ENCODE measurements around the gene RPL15. TPM values are rescaled to one million over a fixed set of nuclear protein-coding genes. Genes with fewer than 3 reads are reported as not detected.
"Not testable (repeated sequence)": the region's sequence is repeated elsewhere in the genome, so short reads cannot be mapped to it uniquely, and the experiment has no call there.

The RPL15 gene
- polyA plus RNA-seq (2013, experiment 1 of 2), result 3,038 TPM
- polyA plus RNA-seq (2013, experiment 2 of 2), result 2,986 TPM

- Histone ChIP-seq H2BK5ac (ENCODE audit: low read length) (peak within 1 kb of the TSS; percentile 71), H3K4ac (ENCODE audit: low read depth, low read length) (peak within 1 kb of the TSS; percentile 95), H3K4me3 (ENCODE audit: low read length) (peak within 1 kb of the TSS; percentile 80), H3K56ac (ENCODE audit: low read length) (peak within 1 kb of the TSS; percentile 99), H3K79me1 (ENCODE audit: low read length) (peaks cover 6% of the 10 kb centered on the region), H3K9ac (ENCODE audit: low read length) (peak within 1 kb of the TSS; percentile 91), H3K23ac (ENCODE audit: low read length) (peak within 1 kb of the TSS; percentile 94), H3K4me1 (ENCODE audit: control insufficient read depth, low read depth, low read length) (peaks cover 2% of the 10 kb centered on the region), H3K27me3 (ENCODE audit: insufficient read depth, low read length, poor library complexity) (no peaks in the 10 kb centered on the region), H2BK15ac (replicated peaks; ENCODE audit: low read depth) (no peak within 1 kb of the TSS), H2BK120ac (ENCODE audit: low read depth, low read length) (no peak within 1 kb of the TSS), H3K27ac (ENCODE audit: low read depth, low read length) (peak within 1 kb of the TSS; percentile 42), H3K79me2 (ENCODE audit: control insufficient read depth, insufficient read depth, low read length) (peaks cover 28% of the 10 kb centered on the region), H3K18ac (ENCODE audit: low read length) (peak within 1 kb of the TSS; percentile 80), H4K8ac (ENCODE audit: low read depth, low read length) (no peak within 1 kb of the TSS), H4K5ac (ENCODE audit: low read length) (no peak within 1 kb of the TSS), H3K36me3 (ENCODE audit: control insufficient read depth, insufficient read depth, low read length) (peaks cover 6% of the 10 kb centered on the region), H3K4me2 (ENCODE audit: low read length) (peak within 1 kb of the TSS; percentile 70), H2AK5ac (ENCODE audit: low read length) (peak within 1 kb of the TSS; percentile 91)
- DNase-seq, result peak; percentile 99
- WGBS (ENCODE audit: extremely low coverage, insufficient coverage, low lambda C conversion rate), result no CpG with 5 or more reads among the region's 64 CpGs
These were observed at the start of gene RPL15, which contains the start of gene NKIRAS1 for GRCh38 chr3:23916886-23917678. TSS of gene RPL15 (plus strand) at chr3:23917132. CDS start at chr3:23917860, 728 bp downstream. TSS of gene NKIRAS1 (minus strand) at chr3:23916990. CDS start at chr3:23910904, 6,086 bp downstream.

- Histone ChIP-seq H4K8ac (ENCODE audit: low read depth, low read length) (no peak overlapping the region), H3K9ac (ENCODE audit: low read length) (no peak overlapping the region), H2BK120ac (ENCODE audit: low read depth, low read length) (no peak overlapping the region), H3K36me3 (ENCODE audit: control insufficient read depth, insufficient read depth, low read length) (no peaks in the 10 kb centered on the region), H2AK5ac (ENCODE audit: low read length) (no peak overlapping the region), H3K56ac (ENCODE audit: low read length) (no peak overlapping the region), H3K4me3 (ENCODE audit: low read length) (no peak overlapping the region), H3K4me2 (ENCODE audit: low read length) (no peak overlapping the region), H2BK15ac (replicated peaks; ENCODE audit: low read depth) (no peak overlapping the region), H4K5ac (ENCODE audit: low read length) (no peak overlapping the region), H2BK5ac (ENCODE audit: low read length) (no peak overlapping the region), H3K27me3 (ENCODE audit: insufficient read depth, low read length, poor library complexity) (no peaks in the 10 kb centered on the region), H3K79me1 (ENCODE audit: low read length) (peaks cover 8% of the 10 kb centered on the region), H3K4ac (ENCODE audit: low read depth, low read length) (no peak overlapping the region), H3K27ac (ENCODE audit: low read depth, low read length) (no peak overlapping the region), H3K4me1 (ENCODE audit: control insufficient read depth, low read depth, low read length) (peaks cover 3% of the 10 kb centered on the region), H3K79me2 (ENCODE audit: control insufficient read depth, insufficient read depth, low read length) (peaks cover 14% of the 10 kb centered on the region), H3K18ac (ENCODE audit: low read length) (no peak overlapping the region), H3K23ac (ENCODE audit: low read length) (no peak overlapping the region)
- no CpG with 5 or more reads among the region's 1 CpG for WGBS (ENCODE audit: extremely low coverage, insufficient coverage, low lambda C conversion rate)
- no peak for DNase-seq
These were observed 49.5 kb upstream of the RPL15 start for GRCh38 chr3:23867400-23867799.

GRCh38 chr3:23867838-23868237 lies 49.1 kb upstream of the RPL15 start:
- Histone ChIP-seq H2BK5ac (ENCODE audit: low read length) (no peak overlapping the region), H3K79me2 (ENCODE audit: control insufficient read depth, insufficient read depth, low read length) (peaks cover 14% of the 10 kb centered on the region), H3K23ac (ENCODE audit: low read length) (no peak overlapping the region), H4K5ac (ENCODE audit: low read length) (no peak overlapping the region), H3K79me1 (ENCODE audit: low read length) (peaks cover 8% of the 10 kb centered on the region), H3K4me3 (ENCODE audit: low read length) (no peak overlapping the region), H3K27ac (ENCODE audit: low read depth, low read length) (no peak overlapping the region), H2BK120ac (ENCODE audit: low read depth, low read length) (no peak overlapping the region), H3K9ac (ENCODE audit: low read length) (no peak overlapping the region), H3K4ac (ENCODE audit: low read depth, low read length) (no peak overlapping the region), H3K36me3 (ENCODE audit: control insufficient read depth, insufficient read depth, low read length) (no peaks in the 10 kb centered on the region), H2AK5ac (ENCODE audit: low read length) (no peak overlapping the region), H3K27me3 (ENCODE audit: insufficient read depth, low read length, poor library complexity) (no peaks in the 10 kb centered on the region), H3K18ac (ENCODE audit: low read length) (no peak overlapping the region), H3K56ac (ENCODE audit: low read length) (no peak overlapping the region), H3K4me2 (ENCODE audit: low read length) (no peak overlapping the region), H4K8ac (ENCODE audit: low read depth, low read length) (no peak overlapping the region), H2BK15ac (replicated peaks; ENCODE audit: low read depth) (no peak overlapping the region), H3K4me1 (ENCODE audit: control insufficient read depth, low read depth, low read length) (peaks cover 3% of the 10 kb centered on the region)
- WGBS (ENCODE audit: extremely low coverage, insufficient coverage, low lambda C conversion rate), result no CpG with 5 or more reads among the region's 1 CpG
- no peak for DNase-seq

- DNase-seq, result no peak
- Histone ChIP-seq H3K56ac (ENCODE audit: low read length) (no peak overlapping the region), H3K79me1 (ENCODE audit: low read length) (peaks cover 8% of the 10 kb centered on the region), H4K8ac (ENCODE audit: low read depth, low read length) (no peak overlapping the region), H3K27me3 (ENCODE audit: insufficient read depth, low read length, poor library complexity) (no peaks in the 10 kb centered on the region), H2BK5ac (ENCODE audit: low read length) (no peak overlapping the region), H3K9ac (ENCODE audit: low read length) (no peak overlapping the region), H2BK15ac (replicated peaks; ENCODE audit: low read depth) (no peak overlapping the region), H4K5ac (ENCODE audit: low read length) (no peak overlapping the region), H3K27ac (ENCODE audit: low read depth, low read length) (no peak overlapping the region), H2BK120ac (ENCODE audit: low read depth, low read length) (no peak overlapping the region), H3K18ac (ENCODE audit: low read length) (no peak overlapping the region), H3K4me2 (ENCODE audit: low read length) (no peak overlapping the region), H3K4ac (ENCODE audit: low read depth, low read length) (no peak overlapping the region), H3K4me1 (ENCODE audit: control insufficient read depth, low read depth, low read length) (peaks cover 3% of the 10 kb centered on the region), H2AK5ac (ENCODE audit: low read length) (no peak overlapping the region), H3K79me2 (ENCODE audit: control insufficient read depth, insufficient read depth, low read length) (peaks cover 16% of the 10 kb centered on the region), H3K23ac (ENCODE audit: low read length) (no peak overlapping the region), H3K36me3 (ENCODE audit: control insufficient read depth, insufficient read depth, low read length) (no peaks in the 10 kb centered on the region), H3K4me3 (ENCODE audit: low read length) (no peak overlapping the region)
- no CpG with 5 or more reads among the region's 4 CpGs for WGBS (ENCODE audit: extremely low coverage, insufficient coverage, low lambda C conversion rate)
These were observed 46.8 kb upstream of the RPL15 start for GRCh38 chr3:23869977-23870662.

GRCh38 chr3:23870663-23871043 lies 46.3 kb upstream of the RPL15 start:
- not testable (repeated sequence) for H4K5ac ChIP-seq (ENCODE audit: low read length); H3K27me3 ChIP-seq (ENCODE audit: insufficient read depth, low read length, poor library complexity); H4K8ac ChIP-seq (ENCODE audit: low read depth, low read length); H3K23ac ChIP-seq (ENCODE audit: low read length); H2BK120ac ChIP-seq (ENCODE audit: low read depth, low read length); H3K56ac ChIP-seq (ENCODE audit: low read length); H3K27ac ChIP-seq (ENCODE audit: low read depth, low read length); H3K9ac ChIP-seq (ENCODE audit: low read length); H2BK15ac ChIP-seq (replicated peaks; ENCODE audit: low read depth); H3K4ac ChIP-seq (ENCODE audit: low read depth, low read length); H3K4me3 ChIP-seq (ENCODE audit: low read length); H3K4me1 ChIP-seq (ENCODE audit: control insufficient read depth, low read depth, low read length); H2AK5ac ChIP-seq (ENCODE audit: low read length); H2BK5ac ChIP-seq (ENCODE audit: low read length); H3K36me3 ChIP-seq (ENCODE audit: control insufficient read depth, insufficient read depth, low read length); H3K18ac ChIP-seq (ENCODE audit: low read length); DNase-seq; H3K79me1 ChIP-seq (ENCODE audit: low read length); H3K4me2 ChIP-seq (ENCODE audit: low read length)
- no CpG with 5 or more reads among the region's 5 CpGs for WGBS (ENCODE audit: extremely low coverage, insufficient coverage, low lambda C conversion rate)
- peaks cover 16% of the 10 kb centered on the region for H3K79me2 ChIP-seq (ENCODE audit: control insufficient read depth, insufficient read depth, low read length)

All from mesendoderm (in vitro differentiated cells).